Lung (tissue), 12 donors: ENCODE data around the gene EEPD1. TPM values are rescaled to one million over a fixed set of nuclear protein-coding genes. Genes with fewer than 3 reads are reported as not detected.

ENCODE experiments used
- ATAC-seq: fragments of 200-7000 bp; cut with Tn5 transposase; one replicate; pipeline ENCODE4 v1.9.1; 2020; ENCODE audit warnings: moderate number of reproducible peaks; ENCODE audit not compliant: insufficient read depth, low FRiP score
- DNase-seq, 3 donors: peaks; one replicate each; pipeline ENCODE4 v3.0.0-alpha.2; 2013 to 2017
- H3K27ac ChIP-seq, 2 donors: one replicate each; pipeline ENCODE4 v1.5.1; 2013; ENCODE audit warnings: mild to moderate bottlenecking in 2 of 2, moderate library complexity in 2 of 2, control low read depth in 1 of 2, inconsistent platforms in 1 of 2, low read depth in 1 of 2, low read length in 1 of 2
- H3K27me3 ChIP-seq, 3 donors: one replicate each; pipeline ENCODE4 v1.5.1; 2013; ENCODE audit warnings: low read length in 2 of 3; ENCODE audit not compliant: control insufficient read depth in 3 of 3, insufficient read depth in 3 of 3
- H3K36me3 ChIP-seq, 4 donors: one replicate each; pipeline ENCODE4 v1.5.1; 2013; ENCODE audit warnings: low read length in 4 of 4, mild to moderate bottlenecking in 1 of 4, moderate library complexity in 1 of 4; ENCODE audit not compliant: control insufficient read depth in 4 of 4, insufficient read depth in 4 of 4
- H3K4me1 ChIP-seq, 5 donors: one replicate each; pipeline ENCODE4 v1.5.1; 2013; ENCODE audit warnings: low read length in 5 of 5, mild to moderate bottlenecking in 2 of 5, moderate library complexity in 1 of 5; ENCODE audit not compliant: control insufficient read depth in 5 of 5, insufficient read depth in 5 of 5
- H3K4me3 ChIP-seq: one replicate; pipeline ENCODE4 v1.5.1; 2013; ENCODE audit warnings: mild to moderate bottlenecking, control low read depth, moderate library complexity
- H3K9ac ChIP-seq, 2 donors: one replicate each; pipeline ENCODE4 v1.5.1; 2013; ENCODE audit warnings: low read length in 2 of 2, control low read depth in 1 of 2; ENCODE audit not compliant: insufficient read depth in 1 of 2
- H3K9me3 ChIP-seq, 4 donors: one replicate each; pipeline ENCODE4 v1.5.1; 2013; ENCODE audit warnings: low read length in 3 of 4, mild to moderate bottlenecking in 1 of 4, moderate library complexity in 1 of 4; ENCODE audit not compliant: control insufficient read depth in 4 of 4, insufficient read depth in 3 of 4
- WGBS, 2 donors: extraction: QIAGEN DNeasy Blood & Tissue Kit; methylation state at CpG; one replicate each; pipeline ENCODE4 v1.1.7; 2013; 5-methylcytosine and 5-hydroxymethylcytosine counted together
- polyA plus RNA-seq, 2 donors: library from polyadenylated mRNA; stranded (reverse); fragments of 200-250 nt; gene quantifications; one replicate each; pipeline ENCODE4 v1.2.1, GENCODE V29; 2013
- total RNA-seq, 2 donors: library from RNA; depleted of rRNA in 1 of 2; stranded (reverse); fragments of >200 nt in 1 of 2; gene quantifications; one replicate each; pipeline ENCODE4 v1.2.1, GENCODE V29; 2014 to 2021
- TF ChIP-seq, protein P1 (sequence below): IDR thresholded peaks from 2 replicates; pipeline ENCODE4 v1.5.1; 2012; ENCODE audit warnings: mild to moderate bottlenecking; ENCODE audit errors: control extremely low read depth, extremely low read depth
- donor health status: control.
- donor health status: control.
- donor health status: Bipolar disorder and iron deficiency.
- donor health status: healthy.
- donor health status: DM: yes; HTN: yes; CAD: no.

The EEPD1 gene
- total and polyA plus RNA-seq, 4 donors: 5.4 to 15.3 (median 7.9) TPM

DNA sequence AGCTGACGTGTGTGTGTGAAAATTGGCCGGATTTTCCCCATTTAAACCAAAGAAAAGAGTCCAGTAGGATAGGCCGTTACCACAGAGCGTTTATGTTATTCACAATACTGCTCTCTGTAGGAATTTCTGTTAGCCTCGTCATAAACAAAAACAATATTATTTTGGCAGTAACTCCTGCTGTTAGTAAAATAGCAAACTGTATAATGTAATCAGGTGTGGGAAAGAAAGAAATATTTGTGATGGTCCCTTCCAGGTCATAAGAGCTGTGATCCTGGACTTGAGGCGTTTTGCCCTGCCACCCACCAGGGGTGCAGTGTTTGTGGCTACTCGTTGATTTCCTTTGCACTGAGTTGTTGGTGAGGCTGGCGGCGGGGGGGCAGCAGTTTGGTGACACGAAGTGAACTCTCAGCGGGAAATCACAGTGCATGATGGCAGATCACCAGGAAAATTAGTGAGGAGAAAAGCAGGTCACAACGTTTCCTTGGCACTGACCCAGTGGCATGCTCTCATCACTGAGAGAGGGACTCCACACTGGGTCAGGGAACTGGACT lies 2.8 kb downstream of the EEPD1 start:
- ATAC-seq: no peak
- Histone ChIP-seq H3K36me3 (peaks cover 0 to 12% (median 2%) of the 10 kb centered on the region in 4 donors), H3K4me1 (peaks cover 8 to 32% (median 20%) of the 10 kb centered on the region in 5 donors), H3K9ac (peak overlapping the region in 1 of 2 donors; percentile 63), H3K27me3 (no peaks in the 10 kb centered on the region), H3K27ac (no peak overlapping the region), H3K9me3 (no peaks in the 10 kb centered on the region), H3K4me3 (peak overlapping the region; percentile 29)
- peak; percentile 67 to 85 (median 82) for DNase-seq
- TF ChIP-seq, protein P1, sequence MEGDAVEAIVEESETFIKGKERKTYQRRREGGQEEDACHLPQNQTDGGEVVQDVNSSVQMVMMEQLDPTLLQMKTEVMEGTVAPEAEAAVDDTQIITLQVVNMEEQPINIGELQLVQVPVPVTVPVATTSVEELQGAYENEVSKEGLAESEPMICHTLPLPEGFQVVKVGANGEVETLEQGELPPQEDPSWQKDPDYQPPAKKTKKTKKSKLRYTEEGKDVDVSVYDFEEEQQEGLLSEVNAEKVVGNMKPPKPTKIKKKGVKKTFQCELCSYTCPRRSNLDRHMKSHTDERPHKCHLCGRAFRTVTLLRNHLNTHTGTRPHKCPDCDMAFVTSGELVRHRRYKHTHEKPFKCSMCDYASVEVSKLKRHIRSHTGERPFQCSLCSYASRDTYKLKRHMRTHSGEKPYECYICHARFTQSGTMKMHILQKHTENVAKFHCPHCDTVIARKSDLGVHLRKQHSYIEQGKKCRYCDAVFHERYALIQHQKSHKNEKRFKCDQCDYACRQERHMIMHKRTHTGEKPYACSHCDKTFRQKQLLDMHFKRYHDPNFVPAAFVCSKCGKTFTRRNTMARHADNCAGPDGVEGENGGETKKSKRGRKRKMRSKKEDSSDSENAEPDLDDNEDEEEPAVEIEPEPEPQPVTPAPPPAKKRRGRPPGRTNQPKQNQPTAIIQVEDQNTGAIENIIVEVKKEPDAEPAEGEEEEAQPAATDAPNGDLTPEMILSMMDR: no peak
- WGBS, 2 donors: 37 to 41% methylated on average over 12 of the region's 12 CpGs

- WGBS, 2 donors: 89 to 92% methylated on average over 9 of the region's 9 CpGs
- Histone ChIP-seq H3K9me3 (no peaks in the 10 kb centered on the region), H3K9ac (no peak overlapping the region), H3K27me3 (no peaks in the 10 kb centered on the region), H3K4me1 (peaks cover 8 to 32% (median 23%) of the 10 kb centered on the region in 5 donors), H3K27ac (no peak overlapping the region), H3K4me3 (no peak overlapping the region), H3K36me3 (peaks cover 0 to 12% (median 2%) of the 10 kb centered on the region in 4 donors)
- DNase-seq: no peak
- TF ChIP-seq, protein P1: no peak
- no peak for ATAC-seq
Observed at GRCh38 chr7:36157527-36158320, 4.7 kb downstream of the EEPD1 start.

DNA sequence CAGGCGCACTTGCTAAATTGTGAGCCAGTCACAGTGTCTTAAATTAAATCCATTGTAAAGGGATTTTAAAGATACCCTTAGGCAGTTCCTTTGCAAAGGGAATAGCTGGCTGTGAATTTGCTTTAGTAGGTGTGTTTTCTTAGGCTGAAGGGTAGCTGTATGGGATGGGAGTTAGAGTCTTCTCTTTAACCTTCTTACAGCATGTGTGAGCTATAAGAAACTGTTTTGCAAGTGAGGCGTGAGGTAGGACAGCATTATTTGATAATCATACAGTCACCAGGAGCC lies 5.2 kb downstream of the EEPD1 start:
- TF ChIP-seq, protein P1: no peak
- Histone ChIP-seq H3K36me3 (peaks cover 0 to 12% (median 2%) of the 10 kb centered on the region in 4 donors), H3K4me1 (peaks cover 8 to 32% (median 23%) of the 10 kb centered on the region in 5 donors), H3K9ac (no peak overlapping the region), H3K4me3 (no peak overlapping the region), H3K27ac (no peak overlapping the region), H3K9me3 (no peaks in the 10 kb centered on the region), H3K27me3 (no peaks in the 10 kb centered on the region)
- ATAC-seq (no peak), DNase-seq (no peak)
- 86 to 94% methylated on average over 2 of the region's 2 CpGs for WGBS, 2 donors
